Activated T-cell treated with anti-CD3 and anti-CD28 coated beads, Interleukin-2, amount 50 U/mL, for 4 hours (primary cell): ENCODE data around the gene PDE4B. TPM values are rescaled to one million over a fixed set of nuclear protein-coding genes. Genes with fewer than 3 reads are reported as not detected.

Experiments used
- ATAC-seq, 2 donors: fragments of 200-7000 bp; cut with Tn5 transposase; one replicate each; pipeline ENCODE4 v1.10.0; 2021
- DNase-seq: peaks from one replicate; pipeline ENCODE4 v3.0.0-alpha.2; 2020
- H3K27me3 Mint-ChIP-seq: one replicate; pipeline ENCODE4 v1.8.0; 2021; ENCODE audit warnings: low read depth, mixed read lengths
- H3K36me3 Mint-ChIP-seq: one replicate; pipeline ENCODE4 v1.8.0; 2022; ENCODE audit warnings: mixed read lengths; ENCODE audit not compliant: insufficient read depth
- H3K4me1 Mint-ChIP-seq: one replicate; pipeline ENCODE4 v1.8.0; 2021; ENCODE audit warnings: low read depth, mixed read lengths
- H3K4me3 Mint-ChIP-seq: one replicate; pipeline ENCODE4 v1.8.0; 2021; ENCODE audit warnings: mild to moderate bottlenecking, moderate library complexity, mixed read lengths
- H3K9me3 Mint-ChIP-seq: one replicate; pipeline ENCODE4 v1.8.0; 2021; ENCODE audit warnings: mixed read lengths
- total RNA-seq, 3 donors: library from RNA; stranded (reverse); gene quantifications; one replicate each; pipeline ENCODE4 v1.2.1, GENCODE V29; 2021

Gene PDE4B
- total RNA-seq, 3 donors from 2014 or later = 18.8 to 31.5 (median 20.8) TPM

GRCh38 chr1:66167267-66167666 lies 374.6 kb downstream of the PDE4B start:
- DNase-seq (no peak), ATAC-seq (no peak)
- Mint-ChIP-seq H3K9me3 (no peaks in the 10 kb centered on the region), H3K4me1 (peaks cover 11% of the 10 kb centered on the region), H3K4me3 (no peak overlapping the region), H3K36me3 (no peaks in the 10 kb centered on the region), H3K27me3 (peaks cover 18% of the 10 kb centered on the region)

GRCh38 chr1:66168467-66168887 lies 375.8 kb downstream of the PDE4B start:
- Mint-ChIP-seq H3K36me3 (no peaks in the 10 kb centered on the region), H3K4me3 (no peak overlapping the region), H3K9me3 (no peaks in the 10 kb centered on the region), H3K27me3 (peaks cover 13% of the 10 kb centered on the region), H3K4me1 (peaks cover 11% of the 10 kb centered on the region)
- DNase-seq (no peak), ATAC-seq (no peak)

GRCh38 chr1:66168948-66169671 lies 376.4 kb downstream of the PDE4B start:
- peaks cover 11% of the 10 kb centered on the region for H3K4me1 Mint-ChIP-seq
- no peak for DNase-seq
- no peak overlapping the region for H3K4me3 Mint-ChIP-seq
- H3K27me3 Mint-ChIP-seq = peaks cover 7% of the 10 kb centered on the region
- H3K36me3 Mint-ChIP-seq = no peaks in the 10 kb centered on the region
- peak in 1 of 2 donors; percentile 58 for ATAC-seq
- no peaks in the 10 kb centered on the region for H3K9me3 Mint-ChIP-seq

- no peaks in the 10 kb centered on the region for H3K9me3 Mint-ChIP-seq
- ATAC-seq = no peak
- DNase-seq = no peak
- H3K27me3 Mint-ChIP-seq = peaks cover 4% of the 10 kb centered on the region
- no peak overlapping the region for H3K4me3 Mint-ChIP-seq
- no peaks in the 10 kb centered on the region for H3K36me3 Mint-ChIP-seq
- peaks cover 11% of the 10 kb centered on the region for H3K4me1 Mint-ChIP-seq
Measured at GRCh38 chr1:66172272-66172671, 379.6 kb downstream of the PDE4B start.

- Mint-ChIP-seq H3K4me3 (no peak overlapping the region), H3K36me3 (no peaks in the 10 kb centered on the region), H3K4me1 (no peaks in the 10 kb centered on the region), H3K9me3 (no peaks in the 10 kb centered on the region), H3K27me3 (no peaks in the 10 kb centered on the region)
- DNase-seq = no peak
- ATAC-seq = no peak
Measured at GRCh38 chr1:66175098-66175497, 382.4 kb downstream of the PDE4B start.

- H3K9me3 Mint-ChIP-seq = no peaks in the 10 kb centered on the region
- no peak for DNase-seq
Measured at GRCh38 chr1:66175581-66175980, 382.9 kb downstream of the PDE4B start.

GRCh38 chr1:66176012-66176715 lies 383.5 kb downstream of the PDE4B start:
- Mint-ChIP-seq H3K9me3 (no peaks in the 10 kb centered on the region), H3K4me1 (no peaks in the 10 kb centered on the region), H3K4me3 (no peak overlapping the region), H3K27me3 (no peaks in the 10 kb centered on the region), H3K36me3 (no peaks in the 10 kb centered on the region)
- no peak for ATAC-seq
- no peak for DNase-seq

More at GRCh38 chr1:66175581-66175980, 382.9 kb downstream of the PDE4B start:
- no peaks in the 10 kb centered on the region for H3K27me3 Mint-ChIP-seq
- no peak for ATAC-seq
- H3K4me3 Mint-ChIP-seq = no peak overlapping the region
- no peaks in the 10 kb centered on the region for H3K36me3 Mint-ChIP-seq
- H3K4me1 Mint-ChIP-seq = no peaks in the 10 kb centered on the region

- H3K4me1 Mint-ChIP-seq = peaks cover 5% of the 10 kb centered on the region
- no peaks in the 10 kb centered on the region for H3K9me3 Mint-ChIP-seq
- no peak for DNase-seq
- ATAC-seq = no peak
- H3K36me3 Mint-ChIP-seq = no peaks in the 10 kb centered on the region
- no peak overlapping the region for H3K4me3 Mint-ChIP-seq
- no peaks in the 10 kb centered on the region for H3K27me3 Mint-ChIP-seq
Measured at GRCh38 chr1:66176832-66177231, 384.1 kb downstream of the PDE4B start.

- no peaks in the 10 kb centered on the region for H3K9me3 Mint-ChIP-seq
- no peaks in the 10 kb centered on the region for H3K27me3 Mint-ChIP-seq
- peaks cover 8% of the 10 kb centered on the region for H3K4me1 Mint-ChIP-seq
- no peaks in the 10 kb centered on the region for H3K36me3 Mint-ChIP-seq
- DNase-seq (no peak), ATAC-seq (no peak)
- H3K4me3 Mint-ChIP-seq = no peak overlapping the region
Measured at GRCh38 chr1:66177510-66177909, 384.8 kb downstream of the PDE4B start.

GRCh38 chr1:66182026-66182425 lies 389.3 kb downstream of the PDE4B start:
- DNase-seq = no peak

GRCh38 chr1:66182551-66183178 lies 390.0 kb downstream of the PDE4B start:
- H3K4me3 Mint-ChIP-seq = no peak overlapping the region
- peaks cover 1% of the 10 kb centered on the region for H3K27me3 Mint-ChIP-seq
- peaks cover 23% of the 10 kb centered on the region for H3K4me1 Mint-ChIP-seq
- no peaks in the 10 kb centered on the region for H3K9me3 Mint-ChIP-seq
- H3K36me3 Mint-ChIP-seq = no peaks in the 10 kb centered on the region
- ATAC-seq (peak; percentile 94 to 97), DNase-seq (peak; percentile 10)

More at GRCh38 chr1:66182026-66182425, 389.3 kb downstream of the PDE4B start:
- Mint-ChIP-seq H3K9me3 (no peaks in the 10 kb centered on the region), H3K4me3 (no peak overlapping the region), H3K4me1 (peaks cover 23% of the 10 kb centered on the region), H3K27me3 (peaks cover 1% of the 10 kb centered on the region), H3K36me3 (no peaks in the 10 kb centered on the region)
- no peak for ATAC-seq

GRCh38 chr1:66183400-66183799 lies 390.7 kb downstream of the PDE4B start:
- Mint-ChIP-seq H3K4me3 (no peak overlapping the region), H3K9me3 (no peaks in the 10 kb centered on the region), H3K36me3 (no peaks in the 10 kb centered on the region), H3K27me3 (peaks cover 1% of the 10 kb centered on the region), H3K4me1 (peaks cover 23% of the 10 kb centered on the region)
- DNase-seq (no peak), ATAC-seq (no peak)

GRCh38 chr1:66197120-66197519 lies 404.4 kb downstream of the PDE4B start:
- Mint-ChIP-seq H3K36me3 (no peaks in the 10 kb centered on the region), H3K27me3 (peaks cover 2% of the 10 kb centered on the region), H3K9me3 (no peaks in the 10 kb centered on the region), H3K4me1 (no peaks in the 10 kb centered on the region), H3K4me3 (no peak overlapping the region)
- ATAC-seq (no peak), DNase-seq (no peak)

GRCh38 chr1:66197785-66198184 lies 405.1 kb downstream of the PDE4B start:
- no peaks in the 10 kb centered on the region for H3K36me3 Mint-ChIP-seq
- DNase-seq (no peak), ATAC-seq (no peak)
- H3K4me3 Mint-ChIP-seq = no peak overlapping the region
- H3K9me3 Mint-ChIP-seq = no peaks in the 10 kb centered on the region
- H3K27me3 Mint-ChIP-seq = peaks cover 3% of the 10 kb centered on the region
- no peaks in the 10 kb centered on the region for H3K4me1 Mint-ChIP-seq
